GM21717 (cell line): ENCODE data around the gene KCTD2.
"Not testable (repeated sequence)": the region's sequence is repeated elsewhere in the genome, so short reads cannot be mapped to it uniquely, and the experiment has no call there.

Source experiments
- ATAC-seq: cut with Tn5 transposase; IDR thresholded peaks from one replicate; pipeline ENCODE4 v1.9.1; 2021; ENCODE audit warnings: mild to moderate bottlenecking, moderate library complexity; ENCODE audit not compliant: unreplicated experiment

KCTD2 gene

DNA sequence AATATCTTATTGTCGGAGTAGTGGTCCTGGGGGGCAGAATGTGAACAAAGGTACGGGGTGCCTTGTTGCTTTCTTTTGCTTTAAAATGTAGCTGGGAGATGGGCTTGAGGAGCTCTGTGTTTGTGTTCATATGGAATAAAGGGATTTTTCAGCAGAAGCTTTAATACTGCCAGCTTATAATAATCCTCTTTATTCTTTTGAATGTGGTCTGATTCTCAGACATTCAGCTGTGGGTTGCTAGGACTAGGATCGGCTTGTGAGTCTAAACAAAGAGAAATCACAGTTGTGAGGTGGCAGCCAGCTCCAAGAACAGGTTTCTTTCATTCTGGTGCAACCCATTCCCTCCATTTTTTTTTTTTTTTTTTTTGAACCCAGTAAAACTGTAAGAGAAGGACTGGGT lies 27.3 kb upstream of the KCTD2 start:
- no peak for ATAC-seq

DNA sequence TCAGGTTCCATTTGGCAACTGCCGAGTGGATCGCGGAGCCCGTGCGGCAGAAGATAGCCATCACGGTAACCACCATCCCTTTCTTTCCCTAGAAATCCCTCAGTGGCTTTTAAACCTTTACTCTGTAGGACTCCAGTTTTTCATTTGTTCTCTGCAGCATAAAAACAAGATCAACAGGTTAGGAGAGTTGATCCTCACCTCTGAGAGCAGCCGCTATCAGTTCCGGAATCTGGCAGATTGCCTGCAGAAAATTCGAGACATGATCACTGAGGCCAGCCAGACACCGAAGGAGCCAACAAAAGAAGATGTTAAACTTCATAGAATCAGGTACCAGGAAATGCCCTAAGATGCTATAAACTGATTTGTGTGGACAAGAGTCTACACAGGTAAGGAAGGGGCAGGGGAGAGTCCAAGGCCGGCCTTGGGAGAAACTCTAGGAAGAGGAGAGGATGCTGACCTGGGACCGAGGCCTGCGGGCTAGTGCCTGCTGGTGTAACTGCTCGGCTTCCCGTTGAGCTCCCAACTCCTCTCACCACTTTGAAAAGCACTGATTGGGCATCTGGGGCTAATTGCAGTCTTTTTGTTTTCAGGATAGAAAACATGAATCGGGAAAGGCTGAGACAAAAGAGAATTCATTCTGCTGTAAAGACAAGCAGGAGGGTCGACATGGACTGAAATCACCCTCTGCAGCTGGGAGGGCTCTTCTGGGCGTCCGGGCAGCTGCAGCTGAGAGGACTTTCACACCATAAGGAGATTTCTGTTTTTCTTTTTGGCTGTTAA lies 26.5 kb upstream of the KCTD2 start:
- ATAC-seq, result no peak

DNA sequence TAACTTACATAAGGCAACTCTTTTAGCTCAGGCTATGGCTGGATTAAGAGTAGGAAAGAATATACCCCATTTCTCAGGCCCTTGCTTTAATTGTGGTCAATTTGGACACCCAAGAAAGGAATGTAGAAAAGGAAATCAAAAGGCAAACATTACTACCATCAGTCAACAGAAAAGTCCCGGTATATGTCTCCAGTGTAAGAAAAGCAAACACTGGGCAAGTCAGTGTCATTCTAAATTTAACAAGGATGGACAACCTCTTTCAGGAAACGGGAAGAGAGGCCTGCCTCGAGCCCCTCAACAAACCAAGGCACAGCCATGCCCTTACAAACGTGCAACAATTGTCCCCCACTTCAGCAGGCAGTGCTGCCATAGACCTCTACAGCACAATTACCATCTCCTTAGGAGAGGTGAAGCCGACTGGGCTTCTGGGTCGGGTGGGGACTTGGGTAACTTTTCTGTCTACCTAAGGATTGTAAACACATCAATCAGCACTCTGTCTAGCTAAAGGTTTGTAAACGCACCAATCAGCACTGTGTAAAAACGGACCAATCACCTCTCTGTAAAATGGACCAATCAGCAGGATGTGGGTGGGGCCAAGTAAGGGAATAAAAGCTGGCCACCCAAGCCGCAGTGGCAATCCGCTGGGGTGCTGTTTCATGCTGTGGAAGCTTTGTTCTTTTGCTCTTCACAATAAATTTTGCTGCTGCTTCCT lies 22.2 kb upstream of the KCTD2 start:
- ATAC-seq, result no peak

DNA sequence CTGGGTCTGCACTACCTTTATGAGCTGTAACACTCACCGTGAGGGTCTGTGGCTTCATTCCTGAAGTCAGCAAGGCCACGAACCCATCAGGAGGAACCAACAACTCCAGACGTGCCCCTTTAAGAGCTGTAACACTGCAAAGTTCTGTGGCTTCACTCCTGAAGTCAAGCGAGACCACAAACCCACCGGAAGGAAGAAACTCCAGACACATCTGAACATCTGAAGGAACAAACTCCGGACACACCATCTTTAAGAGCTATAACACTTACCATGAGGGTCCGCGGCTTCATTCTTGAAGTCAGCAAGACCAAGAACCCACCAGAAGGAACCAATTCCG lies 21.7 kb upstream of the KCTD2 start:
- not testable (repeated sequence) for ATAC-seq

DNA sequence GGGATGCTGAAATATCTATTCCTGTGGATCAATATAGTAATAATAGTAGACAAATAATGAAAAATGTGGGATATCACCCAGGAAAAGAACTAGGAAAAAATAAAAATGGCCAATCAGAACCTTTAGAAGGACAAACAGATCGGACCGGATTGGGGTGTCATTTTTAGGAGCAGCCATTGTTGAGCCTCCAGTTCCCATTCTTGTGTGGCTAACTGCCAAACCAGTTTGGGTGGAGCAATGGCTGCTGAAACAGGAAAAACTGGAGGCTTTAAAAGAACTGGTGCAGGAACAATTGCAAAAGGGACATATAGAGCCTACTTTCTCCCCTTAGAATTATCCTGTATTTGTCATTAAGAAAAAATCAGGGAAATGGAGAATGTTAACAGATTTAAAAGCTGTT lies 20.4 kb upstream of the KCTD2 start:
- ATAC-seq, result not testable (repeated sequence)

DNA sequence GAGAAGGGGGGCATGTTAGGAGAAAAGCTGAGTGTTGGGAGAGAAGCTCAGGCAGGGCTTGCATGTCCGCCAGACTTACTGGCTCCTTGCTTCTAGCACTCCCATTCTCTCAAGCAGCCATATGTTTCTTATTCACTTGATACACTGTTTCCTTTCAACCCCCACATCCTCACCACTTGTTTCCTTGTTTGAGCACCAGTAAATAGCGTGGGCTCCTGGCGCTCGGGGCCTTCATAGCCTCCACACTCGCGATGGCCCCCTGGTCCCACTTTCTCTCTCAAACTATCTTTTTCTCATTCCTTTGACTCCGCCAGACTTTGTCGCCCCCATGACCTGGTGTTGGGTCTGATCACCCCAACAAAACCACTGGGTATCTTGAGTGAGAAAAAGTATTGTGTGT lies 16.9 kb upstream of the KCTD2 start:
- no peak for ATAC-seq

DNA sequence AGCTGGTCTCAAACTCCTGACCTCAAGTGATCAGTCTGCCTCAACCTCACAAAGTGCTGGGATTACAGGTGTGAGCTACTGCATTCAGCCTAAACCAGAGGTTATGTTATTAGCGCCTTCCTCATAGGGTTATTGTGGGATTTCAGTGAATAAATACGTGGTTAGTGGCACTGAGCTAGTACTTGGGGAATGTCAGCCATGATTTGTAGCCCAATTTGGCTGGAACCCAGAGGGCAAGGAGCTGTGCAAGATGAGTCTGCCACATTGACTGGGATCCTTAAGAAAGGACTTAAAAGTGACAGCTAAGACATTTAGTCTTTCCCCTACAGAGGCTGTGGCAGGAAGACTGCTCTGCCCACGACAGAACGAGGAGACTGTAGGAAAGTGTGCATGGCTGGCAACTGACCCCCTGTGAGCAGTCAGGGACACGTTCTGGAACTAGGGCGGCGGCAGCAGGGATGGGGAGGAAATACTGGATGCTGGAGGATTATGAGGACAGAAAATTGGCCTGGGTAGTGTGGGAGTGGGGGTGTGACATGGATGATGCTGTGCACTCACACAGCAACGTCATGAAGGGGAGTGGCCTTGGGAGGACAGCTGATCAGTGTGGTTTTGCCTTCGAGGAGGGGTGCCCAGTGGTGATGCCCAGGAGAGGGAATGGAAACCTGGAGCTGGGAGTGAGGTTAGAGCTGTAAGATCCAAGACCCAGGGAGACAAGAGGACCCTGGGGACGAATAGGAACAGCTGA lies 14.9 kb upstream of the KCTD2 start:
- no peak for ATAC-seq

DNA sequence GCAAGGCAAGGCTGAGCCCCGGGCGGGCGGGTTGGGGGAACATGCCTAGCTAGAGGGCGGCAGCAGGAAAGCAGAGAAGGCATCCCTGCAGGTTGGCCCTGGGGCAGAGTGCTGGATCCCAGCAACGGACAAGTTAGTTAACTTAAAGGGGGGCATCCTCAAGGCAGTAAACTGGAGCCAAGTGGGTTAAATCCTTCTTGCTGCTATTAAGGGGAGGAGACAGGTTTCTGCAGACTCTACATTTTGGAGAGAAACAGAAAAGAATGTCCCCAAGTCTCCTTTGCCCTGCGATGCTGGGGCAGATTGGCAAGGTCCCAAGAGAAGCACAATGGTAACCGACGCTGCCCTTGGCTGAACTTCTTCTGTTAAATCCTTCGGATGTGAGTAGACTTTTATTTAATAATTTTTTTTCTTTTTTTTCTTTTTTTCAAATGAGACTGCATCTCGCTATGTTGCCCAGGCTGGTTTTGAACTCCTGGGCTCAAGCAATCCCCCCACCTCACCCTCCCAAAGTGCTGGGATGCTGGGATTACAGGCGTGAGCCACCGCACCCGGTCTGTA lies 14.2 kb upstream of the KCTD2 start:
- ATAC-seq, result no peak

DNA sequence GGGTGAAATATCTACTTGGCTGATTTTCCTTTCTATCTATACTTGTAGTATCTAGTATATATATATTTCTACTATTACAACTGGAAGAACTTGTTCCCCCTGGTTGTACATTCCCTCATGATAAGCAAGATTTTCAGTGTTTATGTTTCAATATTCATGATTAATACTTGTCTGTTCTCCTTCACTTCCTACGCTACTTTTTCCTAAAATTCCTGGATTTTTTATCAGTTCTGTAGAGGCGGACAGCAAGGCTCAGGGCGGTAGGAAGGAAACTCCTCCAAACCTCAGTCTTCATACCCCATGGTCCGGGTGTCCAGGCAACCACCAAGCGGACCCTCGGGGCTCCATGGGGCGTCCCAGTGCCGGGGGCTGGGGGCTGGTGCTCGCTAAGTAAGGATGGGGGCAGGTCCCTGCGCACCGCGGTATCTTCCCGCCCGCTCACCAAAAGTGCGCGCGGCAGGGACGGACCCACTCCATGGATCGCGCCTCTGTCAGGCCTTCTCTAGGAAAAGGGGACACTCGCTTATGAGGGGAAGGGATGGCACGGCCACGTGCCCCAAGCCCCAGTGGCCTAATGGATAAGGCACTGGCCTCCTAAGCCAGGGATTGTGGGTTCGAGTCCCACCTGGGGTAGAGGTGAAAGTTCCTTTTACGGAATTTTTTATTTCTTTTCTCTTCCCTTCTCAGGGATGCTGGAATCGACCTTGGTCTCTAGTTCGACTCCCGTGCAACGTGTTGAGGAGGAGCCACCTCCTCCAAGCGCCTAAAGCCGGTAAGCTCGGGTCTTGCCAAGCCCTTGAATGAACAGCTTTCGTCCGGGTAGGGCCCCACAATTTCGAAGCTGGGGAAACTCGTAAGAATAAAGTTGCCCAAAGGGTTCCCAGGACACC lies 13.4 kb upstream of the KCTD2 start:
- ATAC-seq, result peak; percentile 29

DNA sequence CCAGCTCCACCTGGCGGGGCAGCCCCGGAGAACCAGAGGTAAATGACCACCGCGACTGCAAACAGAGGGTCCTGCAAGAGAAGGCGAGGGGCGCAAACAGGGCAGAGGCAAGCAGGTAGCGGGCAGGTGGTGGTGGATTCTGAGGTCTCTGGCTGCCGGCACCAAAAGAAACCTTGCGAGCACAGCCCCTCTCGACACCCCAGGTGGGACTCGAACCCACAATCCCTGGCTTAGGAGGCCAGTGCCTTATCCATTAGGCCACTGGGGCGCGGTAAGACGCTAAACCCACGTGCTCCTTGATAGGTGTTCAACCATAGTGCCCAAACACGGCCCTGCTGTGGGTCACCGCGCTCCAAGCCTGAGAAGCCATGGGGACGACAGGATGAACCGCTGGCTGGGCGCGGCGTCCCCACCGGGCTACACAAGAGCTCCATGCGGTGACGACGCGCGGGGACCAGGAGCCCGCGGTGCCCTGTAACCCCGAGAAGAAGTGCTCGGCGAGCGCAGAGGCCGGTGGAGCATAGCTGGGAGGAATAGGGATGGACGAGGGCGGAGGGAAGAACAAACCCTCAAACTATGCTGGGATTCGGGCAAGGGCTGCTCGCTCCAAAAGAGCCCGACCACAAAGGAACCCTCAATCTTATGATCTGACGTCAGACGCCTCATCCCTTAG lies 12.7 kb upstream of the KCTD2 start:
- peak; percentile 49 for ATAC-seq

DNA sequence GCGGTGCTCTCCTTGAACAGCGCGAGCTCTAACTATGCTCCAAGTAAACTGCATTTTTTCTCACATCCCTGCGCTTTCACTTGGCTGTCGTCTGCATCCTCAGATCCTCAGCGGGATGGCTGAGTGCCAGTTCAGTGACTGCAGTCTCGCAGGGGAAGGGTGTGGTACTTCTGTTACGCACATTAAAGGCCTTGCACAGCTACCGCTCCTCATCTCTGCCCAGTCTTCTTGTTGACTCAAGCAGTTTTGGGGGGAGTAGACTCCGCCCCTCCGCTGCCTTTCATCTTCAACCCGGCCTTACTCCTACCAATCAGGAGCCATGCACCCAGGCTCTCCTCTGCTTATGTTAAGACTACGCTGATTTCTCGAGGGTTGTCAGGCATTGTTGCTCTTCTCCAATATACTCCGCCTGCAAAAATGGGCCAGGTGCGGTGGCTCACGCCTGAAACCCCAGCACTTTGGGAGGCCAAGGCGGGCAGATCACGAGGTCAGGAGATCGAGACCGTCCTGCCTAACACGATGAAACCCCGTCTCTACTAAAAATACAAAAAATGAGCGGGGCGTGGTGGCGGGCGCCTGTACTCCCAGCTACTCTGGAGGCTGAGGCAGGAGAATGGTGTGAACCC lies 10.3 kb upstream of the KCTD2 start:
- ATAC-seq, result no peak

DNA sequence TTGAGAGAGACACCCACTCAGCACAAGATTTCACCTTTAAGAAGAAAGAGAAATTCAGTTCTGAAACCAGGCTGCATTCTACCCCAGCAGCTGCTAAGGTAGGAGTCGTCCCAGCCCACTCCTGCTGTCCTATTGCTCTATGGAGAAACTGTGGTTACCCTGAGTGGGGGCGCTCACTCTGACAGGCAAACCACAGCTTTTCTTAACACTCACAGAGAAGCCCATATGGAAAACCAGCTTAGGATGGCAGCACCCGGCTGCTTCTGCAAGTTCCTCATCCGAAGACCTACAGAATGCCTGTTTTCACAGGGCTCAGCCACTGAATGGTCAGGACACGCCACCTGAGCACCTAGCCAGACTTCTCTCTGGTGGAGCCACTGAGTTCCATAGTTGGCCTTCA lies 7.8 kb upstream of the KCTD2 start:
- no peak for ATAC-seq

DNA sequence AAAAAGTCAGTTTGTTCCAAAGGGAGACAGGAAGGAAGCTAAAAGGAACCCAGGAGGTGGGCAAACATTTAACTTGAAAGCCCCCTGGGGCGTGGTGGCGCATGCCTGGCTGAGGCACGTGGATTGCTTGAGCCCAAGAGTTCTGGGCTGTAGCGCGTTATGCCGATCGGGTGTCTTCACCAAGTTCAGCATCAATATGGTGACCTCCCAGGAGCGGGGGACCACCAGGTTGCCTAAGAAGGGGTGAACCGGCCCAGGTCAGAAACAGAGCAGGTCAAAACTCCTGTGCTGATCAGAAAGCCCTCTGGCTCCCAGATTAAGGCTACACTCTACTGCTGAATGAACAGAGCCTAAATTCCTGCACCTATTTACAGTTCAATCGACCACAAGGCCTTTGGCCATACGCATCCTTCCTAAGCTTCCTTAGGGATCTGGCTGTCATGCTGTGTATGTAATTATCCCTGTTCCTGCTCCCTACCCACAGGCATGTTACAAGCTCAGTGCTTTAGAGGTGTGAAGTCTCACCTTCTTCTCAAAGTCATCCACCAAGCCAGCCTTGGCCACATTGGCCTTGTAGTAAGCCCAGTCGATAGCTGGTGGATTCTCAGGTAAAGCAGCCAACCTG lies 5.3 kb upstream of the KCTD2 start:
- no peak for ATAC-seq

DNA sequence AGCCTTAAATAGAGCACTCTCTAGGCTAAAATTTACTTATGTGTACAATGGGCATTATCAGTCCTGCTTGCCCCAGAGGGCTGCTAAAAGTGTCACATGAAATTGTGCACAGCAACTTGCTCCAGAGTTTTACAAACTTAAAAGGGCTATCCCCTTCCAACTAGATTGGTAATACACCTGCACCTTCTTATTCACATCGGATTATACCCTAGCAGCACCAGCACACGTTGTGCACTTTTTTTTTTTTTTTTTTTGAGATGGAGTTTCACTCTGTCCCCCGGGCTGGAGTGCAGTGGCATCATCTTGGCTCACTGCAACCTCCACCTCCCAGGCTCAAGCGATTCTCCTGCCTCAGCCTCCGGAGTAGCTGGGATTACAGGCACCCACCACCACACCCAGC lies 3.2 kb upstream of the KCTD2 start:
- ATAC-seq, result not testable (repeated sequence)

DNA sequence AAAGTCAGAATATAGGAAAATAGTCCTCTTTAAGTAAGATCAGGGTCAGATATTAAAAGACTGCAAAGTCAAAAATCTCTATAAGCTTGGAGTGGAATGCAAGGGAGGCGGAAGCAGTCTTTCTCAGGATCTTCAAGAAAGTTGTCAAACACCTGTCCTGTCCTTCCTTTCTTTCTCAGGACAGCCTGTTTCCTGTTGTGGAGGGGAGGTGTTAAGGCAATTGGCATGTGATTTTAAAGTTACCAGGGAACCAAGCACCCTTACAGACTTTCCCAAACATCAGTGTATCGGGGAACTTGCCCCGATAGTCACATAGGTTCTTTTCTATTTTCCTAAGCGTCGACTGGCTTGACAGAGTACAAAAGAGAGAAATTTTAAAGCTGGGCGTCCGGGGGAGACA lies 2.3 kb upstream of the KCTD2 start:
- no peak for ATAC-seq

DNA sequence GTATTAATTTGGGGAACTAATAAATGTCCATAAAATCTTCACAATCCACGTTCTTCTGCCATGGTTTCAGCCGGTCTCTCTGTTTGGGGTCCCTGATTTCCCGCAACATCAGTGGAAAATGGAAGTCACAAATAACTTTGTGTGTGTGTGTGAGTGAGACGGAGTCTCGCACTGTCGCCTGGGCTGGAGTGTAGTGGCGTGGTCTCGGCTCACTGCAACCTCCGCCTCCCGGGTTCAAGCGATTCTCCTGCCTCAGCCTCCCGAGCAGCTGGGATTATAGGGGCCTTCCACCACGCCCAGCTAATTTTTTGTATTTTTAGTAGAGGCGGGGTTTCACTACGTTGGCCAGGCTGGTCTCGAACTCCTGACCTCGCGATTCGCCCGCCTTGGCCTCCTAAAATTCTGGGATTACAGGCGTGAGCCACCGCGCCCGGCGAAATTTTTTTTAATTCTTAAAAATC lies 1.0 kb upstream of the KCTD2 start:
- ATAC-seq, result not testable (repeated sequence)

DNA sequence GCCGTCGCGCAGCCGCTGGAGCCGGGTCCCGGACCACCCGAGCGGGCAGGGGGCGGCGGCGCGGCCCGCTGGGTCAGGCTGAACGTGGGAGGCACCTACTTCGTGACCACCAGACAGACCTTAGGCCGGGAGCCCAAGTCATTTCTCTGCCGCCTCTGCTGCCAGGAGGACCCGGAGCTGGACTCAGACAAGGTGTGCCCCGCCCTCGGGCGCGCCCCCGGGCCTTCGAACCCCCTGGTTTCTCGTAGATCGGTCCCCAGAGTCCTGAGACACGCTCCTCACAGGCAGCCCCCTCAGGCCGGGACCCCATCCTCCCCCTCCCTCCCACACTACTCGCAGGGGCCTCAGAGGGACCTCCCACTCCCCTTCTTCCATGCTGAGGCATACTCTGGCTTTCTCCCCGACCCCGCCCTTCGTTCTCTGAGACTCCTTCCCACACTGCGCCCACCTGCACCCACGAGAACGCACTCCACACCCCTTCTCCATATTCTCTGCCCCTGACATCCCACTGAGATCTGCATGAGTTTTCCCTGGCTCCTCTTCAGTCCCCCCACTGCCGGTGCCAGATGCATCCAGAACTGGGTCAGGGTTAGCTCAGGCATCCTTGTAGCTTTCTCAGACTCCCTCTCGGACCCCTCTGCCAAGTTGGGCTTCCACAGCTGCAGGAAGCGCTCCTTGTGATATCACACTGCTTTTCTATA lies 523 bp downstream of the KCTD2 start:
- peak; percentile 21 for ATAC-seq

DNA sequence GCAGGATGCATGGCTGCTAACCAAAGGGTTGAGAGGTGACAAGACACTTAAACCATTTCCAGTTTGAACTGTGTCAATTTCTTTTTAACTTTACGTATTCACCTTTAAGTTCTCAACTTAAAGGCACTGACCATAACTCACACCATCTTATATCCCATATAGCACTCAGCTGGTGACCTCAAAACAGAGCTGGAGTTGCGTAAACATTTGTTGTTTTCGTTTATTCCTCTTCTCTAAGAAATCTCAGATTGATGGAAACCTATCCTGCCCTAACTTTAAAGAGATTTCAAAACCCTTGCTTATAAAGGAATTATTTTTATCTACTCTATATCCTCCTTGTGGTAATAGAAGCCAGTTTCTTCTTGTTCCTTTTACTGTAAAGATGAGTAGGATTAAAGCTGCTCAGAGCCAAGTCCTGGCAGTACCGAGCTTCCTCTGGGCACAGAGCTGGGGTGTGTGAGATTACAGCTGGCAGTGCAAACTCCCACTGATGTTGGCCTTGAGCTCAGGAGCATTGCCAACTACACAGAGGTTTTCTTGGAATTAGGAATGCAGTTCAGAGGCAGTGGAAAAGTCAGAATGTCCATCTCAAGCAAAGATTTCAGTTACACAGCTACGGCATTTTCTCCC lies 1.3 kb downstream of the KCTD2 start:
- no peak for ATAC-seq
